ENCODE measurements around the gene SLC39A12. TPM values are rescaled to one million over a fixed set of nuclear protein-coding genes. Genes with fewer than 3 reads are reported as not detected.

The SLC39A12 gene
- total RNA-seq, 2 donors from 2014 or later, result not detected

DNA sequence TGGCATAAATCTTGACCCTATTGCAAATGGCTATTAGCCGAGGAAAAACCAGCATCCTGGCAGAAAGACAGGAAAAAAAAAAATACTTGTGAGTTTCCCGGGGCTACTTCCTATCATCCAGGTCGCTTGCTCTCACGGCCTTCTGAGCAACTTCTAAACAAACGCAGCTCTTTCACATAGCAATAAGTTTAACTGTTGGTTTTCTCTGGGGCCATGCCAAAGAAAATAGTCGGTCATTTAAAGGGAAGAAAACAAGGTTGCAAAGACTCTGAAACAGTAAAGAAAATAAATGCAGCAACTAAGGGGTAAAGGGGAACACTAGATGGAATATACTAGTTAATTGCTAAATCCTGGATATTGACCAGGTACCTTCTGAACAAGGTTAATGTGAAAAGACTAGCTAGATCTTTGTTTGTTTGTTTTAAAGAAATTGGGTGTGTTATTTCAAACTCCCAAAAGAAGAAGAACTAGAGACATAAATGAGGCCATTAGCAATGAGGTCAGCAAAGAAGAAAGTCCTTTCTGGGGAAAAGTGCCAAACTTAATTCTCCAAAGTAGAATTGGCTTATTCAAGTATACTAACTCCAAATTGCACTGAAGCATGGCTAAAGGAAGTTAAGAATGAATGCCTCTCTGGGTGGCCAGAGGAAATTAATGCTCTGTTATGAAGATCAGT, 54.2 kb downstream of the SLC39A12 start:
- DNase-seq (no peak), ATAC-seq (no peak)
- no peaks in the 10 kb centered on the region for H3K36me3 ChIP-seq (replicated peaks in 1 of 2; ENCODE audit: insufficient read depth in 1 of 2, low read depth in 2 of 2)
- no peak for TF ChIP-seq POLR2A (IDR thresholded peaks at IDR 0.05)
- TF ChIP-seq, protein P1, sequence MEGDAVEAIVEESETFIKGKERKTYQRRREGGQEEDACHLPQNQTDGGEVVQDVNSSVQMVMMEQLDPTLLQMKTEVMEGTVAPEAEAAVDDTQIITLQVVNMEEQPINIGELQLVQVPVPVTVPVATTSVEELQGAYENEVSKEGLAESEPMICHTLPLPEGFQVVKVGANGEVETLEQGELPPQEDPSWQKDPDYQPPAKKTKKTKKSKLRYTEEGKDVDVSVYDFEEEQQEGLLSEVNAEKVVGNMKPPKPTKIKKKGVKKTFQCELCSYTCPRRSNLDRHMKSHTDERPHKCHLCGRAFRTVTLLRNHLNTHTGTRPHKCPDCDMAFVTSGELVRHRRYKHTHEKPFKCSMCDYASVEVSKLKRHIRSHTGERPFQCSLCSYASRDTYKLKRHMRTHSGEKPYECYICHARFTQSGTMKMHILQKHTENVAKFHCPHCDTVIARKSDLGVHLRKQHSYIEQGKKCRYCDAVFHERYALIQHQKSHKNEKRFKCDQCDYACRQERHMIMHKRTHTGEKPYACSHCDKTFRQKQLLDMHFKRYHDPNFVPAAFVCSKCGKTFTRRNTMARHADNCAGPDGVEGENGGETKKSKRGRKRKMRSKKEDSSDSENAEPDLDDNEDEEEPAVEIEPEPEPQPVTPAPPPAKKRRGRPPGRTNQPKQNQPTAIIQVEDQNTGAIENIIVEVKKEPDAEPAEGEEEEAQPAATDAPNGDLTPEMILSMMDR (IDR thresholded peaks at IDR 0.05), result no peak
- no peak overlapping the region for H3K4me3 ChIP-seq
- H3K4me1 ChIP-seq, result no peaks in the 10 kb centered on the region
- intact Hi-C loops (cut with DNase I), result no loop called here
- no peaks in the 10 kb centered on the region for H3K27me3 ChIP-seq
- 5 to 8% methylated on average over 6 of the region's 6 CpGs for WGBS, 2 donors
- H3K9me3 ChIP-seq, result no peaks in the 10 kb centered on the region
- H3K27ac ChIP-seq, result no peak overlapping the region

DNA sequence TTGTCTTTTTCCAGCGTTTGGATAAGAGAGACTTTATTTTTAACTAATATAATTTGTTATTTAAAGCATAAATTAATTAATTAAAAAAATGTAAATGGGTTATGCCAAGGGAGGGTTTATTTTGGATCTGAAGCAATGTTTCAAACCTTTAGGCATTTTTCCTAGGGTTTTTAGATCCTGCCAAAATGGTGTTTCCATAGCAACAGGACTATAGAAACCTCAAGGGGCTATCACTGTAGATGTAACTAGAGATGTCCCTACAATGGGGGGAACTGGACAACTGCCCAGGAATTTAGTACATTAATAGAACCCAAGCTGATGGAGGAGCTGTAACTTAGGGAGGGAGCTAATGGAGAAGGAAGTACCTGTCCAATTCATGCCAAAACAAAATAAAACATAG, 57.3 kb downstream of the SLC39A12 start:
- Histone ChIP-seq H3K4me3 (no peak overlapping the region), H3K4me1 (no peaks in the 10 kb centered on the region), H3K9me3 (no peaks in the 10 kb centered on the region), H3K27ac (no peak overlapping the region), H3K27me3 (no peaks in the 10 kb centered on the region), H3K36me3 (replicated peaks in 1 of 2; ENCODE audit: insufficient read depth in 1 of 2, low read depth in 2 of 2) (no peaks in the 10 kb centered on the region)
- TF ChIP-seq, protein P1 (IDR thresholded peaks at IDR 0.05), result no peak
- TF ChIP-seq POLR2A (IDR thresholded peaks at IDR 0.05), result no peak
- intact Hi-C loops (cut with DNase I), result no loop called here
- whole genome bisulfite sequencing, 2 donors, result 28 to 53% methylated on average over 1 of the region's 1 CpG
- DNase-seq, result no peak
- no peak for ATAC-seq

DNA sequence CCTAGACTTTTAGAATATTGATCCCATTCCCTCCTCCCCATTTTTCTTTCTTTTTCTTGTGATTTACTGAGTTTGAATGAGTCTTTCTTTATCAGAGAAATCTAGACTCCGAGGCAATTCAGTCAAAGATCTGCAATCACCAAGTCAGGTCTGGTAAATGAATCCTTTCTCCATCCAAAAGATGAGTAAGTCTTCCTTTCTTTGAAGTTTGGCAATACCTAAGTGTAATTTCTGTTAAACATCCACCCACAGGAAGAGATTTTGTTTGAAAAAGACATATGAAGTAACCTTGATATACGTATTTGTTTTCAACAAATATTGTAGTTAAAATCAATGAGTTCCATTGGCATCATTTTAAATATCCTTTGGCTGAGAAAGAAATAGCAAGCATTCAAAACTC, 58.3 kb downstream of the SLC39A12 start:
- TF ChIP-seq POLR2A (IDR thresholded peaks at IDR 0.05), result no peak
- TF ChIP-seq, protein P1 (IDR thresholded peaks at IDR 0.05), result no peak
- no peak overlapping the region for H3K4me3 ChIP-seq
- ATAC-seq, result no peak
- no peaks in the 10 kb centered on the region for H3K27me3 ChIP-seq
- no peaks in the 10 kb centered on the region for H3K4me1 ChIP-seq
- no peak overlapping the region for H3K27ac ChIP-seq
- WGBS, 2 donors, result 28 to 33% methylated on average over 2 of the region's 2 CpGs
- intact Hi-C loops (cut with DNase I), result no loop called here
- DNase-seq, result no peak
- H3K9me3 ChIP-seq, result no peaks in the 10 kb centered on the region
- no peaks in the 10 kb centered on the region for H3K36me3 ChIP-seq (replicated peaks in 1 of 2; ENCODE audit: insufficient read depth in 1 of 2, low read depth in 2 of 2)

DNA sequence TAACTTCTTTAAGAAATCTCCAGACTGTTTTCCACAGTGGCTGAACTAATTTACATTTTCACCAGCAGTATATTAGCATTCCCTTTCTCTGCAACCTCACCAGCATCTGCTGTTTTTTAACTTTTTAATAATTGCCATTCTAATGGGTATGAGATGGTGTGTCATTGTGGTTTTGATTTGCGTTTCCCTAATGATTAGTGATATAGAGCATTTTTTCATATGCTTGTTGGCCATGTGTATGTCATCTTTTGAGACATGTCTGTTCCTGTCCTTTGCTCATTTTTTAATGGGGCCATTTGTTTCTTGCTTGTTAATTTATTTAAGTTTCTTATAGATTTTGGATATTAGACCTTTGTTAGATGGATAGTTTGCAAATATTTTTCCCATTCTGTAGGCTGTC, 68.8 kb downstream of the SLC39A12 start:
- Histone ChIP-seq H3K9me3 (no peaks in the 10 kb centered on the region), H3K27ac (no peak overlapping the region), H3K27me3 (no peaks in the 10 kb centered on the region), H3K36me3 (replicated peaks in 1 of 2; ENCODE audit: insufficient read depth in 1 of 2, low read depth in 2 of 2) (no peaks in the 10 kb centered on the region), H3K4me3 (no peak overlapping the region), H3K4me1 (no peaks in the 10 kb centered on the region)
- 64 to 75% methylated on average over 1 of the region's 1 CpG for WGBS, 2 donors
- ATAC-seq (no peak), DNase-seq (no peak)
- intact Hi-C loops (cut with DNase I), result no loop called here
- TF ChIP-seq, protein P1 (IDR thresholded peaks at IDR 0.05), result no peak
- no peak for TF ChIP-seq POLR2A (IDR thresholded peaks at IDR 0.05)

Data from body of pancreas (tissue), 4 donors.